ENCODE measurements around the gene YEATS4.

Gene YEATS4

DNA sequence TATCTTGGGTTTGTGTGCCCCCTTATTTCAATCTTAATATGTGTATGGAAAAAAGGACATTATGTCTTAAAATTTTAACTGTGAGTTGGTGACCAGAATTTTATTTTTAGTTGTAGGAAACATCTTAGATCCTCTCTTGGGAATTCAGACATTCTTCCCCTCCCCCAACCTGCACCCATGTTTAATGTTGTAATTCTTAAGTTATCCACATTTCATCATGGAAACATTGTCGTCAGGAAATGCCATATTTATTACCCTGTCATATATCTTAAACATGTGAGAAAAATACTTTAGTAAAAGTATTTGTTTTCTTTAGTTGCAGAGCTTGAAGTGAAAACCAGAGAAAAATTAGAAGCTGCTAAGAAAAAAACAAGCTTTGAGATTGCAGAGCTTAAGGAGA, 30.3 kb downstream of the YEATS4 start:
- DNase-seq (ENCODE audit: low read depth in 1 of 2, low spot score in 1 of 2), result no peak

DNA sequence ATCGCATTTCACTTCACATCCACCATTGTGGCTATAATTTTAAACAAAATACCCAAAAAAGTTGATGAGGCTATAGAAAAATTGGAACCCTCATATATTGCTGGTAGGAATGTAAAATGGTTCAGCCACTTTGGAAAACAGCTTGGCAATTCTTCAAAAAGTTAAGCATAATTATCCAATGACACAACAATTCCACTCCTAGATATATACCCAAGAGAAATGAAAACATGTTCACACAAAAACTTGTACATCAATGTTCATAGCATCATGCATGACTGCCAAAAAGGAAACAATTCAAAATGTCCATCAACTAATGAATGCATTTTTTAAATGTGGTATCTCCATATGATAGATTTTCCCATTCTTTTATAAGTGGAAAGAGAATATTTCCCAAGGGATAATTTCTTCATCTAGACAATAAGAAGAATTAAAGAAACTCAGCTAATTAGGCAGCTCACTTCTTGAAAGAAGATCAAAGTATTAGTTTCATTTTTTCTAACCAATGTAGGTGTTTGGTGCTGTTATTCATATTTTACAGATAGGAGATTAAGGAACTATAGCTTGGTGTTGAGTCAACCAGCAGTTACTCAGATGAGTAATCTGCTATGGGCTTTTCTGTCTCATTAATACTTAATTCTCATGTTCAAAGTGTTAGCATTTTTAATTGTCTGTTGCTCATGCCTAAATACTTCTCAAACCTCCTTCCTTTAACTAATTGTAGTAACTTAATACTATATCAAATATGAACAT, 32.8 kb downstream of the YEATS4 start:
- no peak for DNase-seq (ENCODE audit: low read depth in 1 of 2, low spot score in 1 of 2)

DNA sequence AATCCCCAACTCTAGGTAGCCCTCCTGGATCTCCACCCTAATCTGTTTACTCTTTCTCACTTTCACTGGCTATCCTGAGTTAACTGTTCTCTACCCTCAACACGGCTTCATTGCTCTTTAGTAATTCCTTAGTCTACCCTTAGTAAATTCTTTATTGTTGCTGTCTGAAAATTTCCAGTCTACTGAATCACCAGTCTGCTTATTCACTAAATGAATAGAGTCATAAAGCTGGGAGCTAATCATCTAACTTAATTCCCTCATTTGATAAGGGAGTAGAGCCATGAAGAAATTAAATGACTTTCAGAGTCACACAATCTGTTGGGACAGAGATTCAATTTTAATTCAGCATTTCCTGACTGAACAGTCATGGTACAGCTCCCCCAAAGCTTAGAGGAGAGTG, 36.5 kb downstream of the YEATS4 start:
- DNase-seq (ENCODE audit: low read depth in 1 of 2, low spot score in 1 of 2), result no peak

DNA sequence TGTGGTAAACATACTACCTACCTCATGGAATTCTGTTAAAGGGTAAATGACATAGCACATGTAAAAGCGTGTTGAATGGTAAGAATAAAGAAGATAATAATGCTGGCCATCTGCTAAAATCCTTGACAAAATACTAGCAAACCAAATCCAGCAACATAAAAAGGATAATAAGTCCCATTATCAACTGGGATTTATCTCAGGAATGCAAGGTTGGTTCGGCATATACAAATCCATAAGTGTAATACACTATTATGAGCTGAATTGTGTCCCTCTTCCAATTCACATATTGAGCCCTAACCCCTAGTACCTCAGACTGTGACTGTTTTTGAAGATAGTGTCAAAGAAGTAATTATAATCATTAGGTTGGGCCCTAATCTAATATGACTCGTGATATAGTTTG, 37.4 kb downstream of the YEATS4 start:
- DNase-seq (ENCODE audit: low read depth in 1 of 2, low spot score in 1 of 2), result no peak

DNA sequence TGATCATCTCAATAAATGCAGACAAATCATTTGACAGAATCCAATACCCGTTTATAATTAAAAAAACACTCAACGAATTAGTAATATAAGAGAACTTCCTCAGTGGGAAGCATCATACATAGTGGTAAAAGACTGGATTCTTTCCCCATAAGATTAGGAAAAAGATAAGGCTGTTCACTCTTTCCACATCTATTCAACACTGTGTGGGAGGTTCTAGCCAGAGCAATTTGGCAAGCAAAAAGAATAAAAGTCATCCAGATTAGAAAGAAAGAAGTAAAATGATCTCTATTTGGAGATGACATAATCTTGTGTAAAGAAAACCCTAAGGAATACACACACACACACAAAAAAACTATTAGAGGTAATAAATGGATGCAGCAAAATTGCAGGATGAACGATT, 38.4 kb downstream of the YEATS4 start:
- DNase-seq (ENCODE audit: low read depth in 1 of 2, low spot score in 1 of 2), result no peak

DNA sequence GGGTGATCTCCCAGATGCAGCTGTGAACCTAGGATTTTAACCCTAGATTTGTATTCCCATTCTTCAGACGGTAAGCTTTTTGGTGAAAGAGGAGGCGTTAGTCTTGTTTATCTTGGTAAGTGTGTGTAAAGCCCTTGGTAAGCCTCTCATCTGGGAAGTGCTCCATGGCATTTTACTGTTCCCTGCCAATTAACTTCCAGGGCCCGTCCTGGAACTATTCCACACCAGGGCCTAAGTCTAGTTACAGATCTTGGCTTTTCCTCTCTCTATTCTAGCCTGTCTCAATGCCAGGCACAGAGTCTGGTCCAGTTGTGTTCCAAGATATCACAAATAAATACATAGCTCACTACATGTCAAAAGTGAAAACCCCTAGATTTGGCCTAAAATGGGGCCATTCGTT, 42.4 kb downstream of the YEATS4 start:
- no peak for DNase-seq (ENCODE audit: low read depth in 1 of 2, low spot score in 1 of 2)

DNA sequence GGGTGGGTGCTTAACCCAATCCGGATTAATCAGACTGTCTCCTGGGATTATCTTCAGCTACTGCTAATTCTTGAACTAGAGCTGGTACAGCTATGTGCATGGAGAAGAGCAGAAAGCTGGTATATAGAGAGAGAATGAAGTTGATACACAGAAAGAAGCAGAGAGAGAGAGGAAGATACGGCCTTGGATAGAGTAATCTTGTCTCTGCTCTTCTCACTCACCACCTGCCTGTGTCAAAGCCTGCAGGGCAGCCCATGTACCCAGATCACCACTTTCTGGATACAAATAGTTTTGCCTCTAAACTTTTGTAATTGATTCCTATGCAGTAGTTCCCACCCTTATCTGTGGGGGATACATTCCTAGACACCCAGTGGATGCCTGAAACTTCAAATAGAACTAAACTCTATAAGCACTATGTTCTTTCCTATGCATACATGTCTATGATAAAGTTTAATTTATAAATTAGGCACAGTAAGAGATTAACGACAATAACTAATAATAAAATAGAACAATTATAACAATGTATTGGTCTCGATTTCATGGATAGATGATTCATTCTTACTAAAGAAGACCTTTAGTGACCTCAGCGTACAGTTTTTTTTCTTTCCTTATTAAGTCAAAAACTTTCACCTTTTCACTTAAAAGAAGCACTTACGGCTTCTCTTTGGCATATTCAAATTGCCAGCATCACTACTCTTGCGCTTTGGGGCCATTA, 45.5 kb downstream of the YEATS4 start:
- no peak for DNase-seq (ENCODE audit: low read depth in 1 of 2, low spot score in 1 of 2)

DNA sequence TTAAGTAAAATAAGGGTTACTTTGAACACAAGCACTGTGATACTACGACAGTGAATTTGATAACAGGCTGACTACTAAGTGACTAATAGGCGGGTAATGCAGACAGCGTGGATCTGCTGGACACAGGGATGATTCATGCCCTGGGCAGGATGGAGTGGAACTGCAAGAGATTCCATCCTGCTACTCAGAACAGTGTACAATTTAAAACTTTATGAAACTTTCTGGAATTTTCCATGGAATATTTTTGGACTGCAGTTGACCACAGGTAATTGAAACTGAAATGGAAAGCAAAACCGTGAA, 46.0 kb downstream of the YEATS4 start:
- no peak for DNase-seq (ENCODE audit: low read depth in 1 of 2, low spot score in 1 of 2)

DNA sequence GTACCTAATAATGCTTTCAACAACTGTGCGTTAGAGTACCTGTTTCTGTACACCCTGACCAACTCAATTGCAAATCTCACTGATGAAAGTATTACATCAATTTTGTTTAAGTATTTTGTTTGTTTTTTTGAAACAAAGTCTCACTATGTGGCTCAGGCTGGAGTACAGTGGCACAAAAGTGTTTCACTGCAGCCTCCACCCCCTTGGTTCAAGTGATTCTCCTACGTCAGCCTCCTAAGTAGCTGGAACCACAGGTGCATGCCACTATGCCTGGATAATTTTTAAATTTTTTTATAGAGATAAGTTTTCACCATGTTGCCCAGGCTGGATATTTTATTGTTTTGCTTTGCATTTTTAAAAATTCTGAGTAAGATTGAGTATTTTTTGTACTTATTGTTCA, 46.7 kb downstream of the YEATS4 start:
- DNase-seq (ENCODE audit: low read depth in 1 of 2, low spot score in 1 of 2), result no peak

DNA sequence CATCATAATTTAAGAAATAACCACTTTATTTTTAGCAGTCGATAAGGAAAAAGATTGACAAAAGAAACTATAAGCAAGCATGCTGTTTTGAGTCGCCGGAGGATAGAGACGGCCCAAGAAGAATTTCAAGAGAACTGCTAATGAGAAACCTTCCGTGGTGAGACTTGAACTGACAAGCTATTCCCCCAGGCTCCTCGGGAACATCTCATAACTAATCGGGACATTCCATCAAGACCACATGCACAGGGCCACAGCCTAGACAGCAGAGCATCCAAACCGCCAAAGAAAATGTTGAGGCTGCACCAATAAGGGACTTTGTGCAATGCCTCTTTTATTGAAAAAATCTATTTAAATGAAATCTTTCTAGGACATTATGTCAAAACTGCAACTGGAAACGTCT, 51.0 kb downstream of the YEATS4 start:
- DNase-seq (ENCODE audit: low read depth in 1 of 2, low spot score in 1 of 2), result no peak

DNA sequence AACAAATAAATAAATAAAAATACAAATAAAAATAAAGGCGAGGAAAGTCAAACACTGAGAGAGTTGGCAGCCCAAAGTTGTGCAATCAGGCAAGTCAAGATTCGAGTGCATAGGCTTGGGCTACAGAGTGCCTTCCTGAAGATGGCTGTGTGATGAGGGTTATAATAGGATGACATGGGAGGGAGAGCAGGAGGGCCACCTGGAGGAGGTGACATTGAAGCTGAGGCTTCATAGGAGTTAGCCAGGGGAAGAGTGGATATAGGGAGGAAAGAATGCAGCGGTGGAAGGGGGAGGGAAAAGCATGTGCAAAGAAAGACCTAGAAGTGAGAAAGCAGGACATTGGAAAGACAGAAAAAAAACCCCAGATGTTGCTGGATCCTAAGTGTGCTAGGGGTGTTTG, 53.1 kb downstream of the YEATS4 start:
- DNase-seq (ENCODE audit: low read depth in 1 of 2, low spot score in 1 of 2), result no peak

DNA sequence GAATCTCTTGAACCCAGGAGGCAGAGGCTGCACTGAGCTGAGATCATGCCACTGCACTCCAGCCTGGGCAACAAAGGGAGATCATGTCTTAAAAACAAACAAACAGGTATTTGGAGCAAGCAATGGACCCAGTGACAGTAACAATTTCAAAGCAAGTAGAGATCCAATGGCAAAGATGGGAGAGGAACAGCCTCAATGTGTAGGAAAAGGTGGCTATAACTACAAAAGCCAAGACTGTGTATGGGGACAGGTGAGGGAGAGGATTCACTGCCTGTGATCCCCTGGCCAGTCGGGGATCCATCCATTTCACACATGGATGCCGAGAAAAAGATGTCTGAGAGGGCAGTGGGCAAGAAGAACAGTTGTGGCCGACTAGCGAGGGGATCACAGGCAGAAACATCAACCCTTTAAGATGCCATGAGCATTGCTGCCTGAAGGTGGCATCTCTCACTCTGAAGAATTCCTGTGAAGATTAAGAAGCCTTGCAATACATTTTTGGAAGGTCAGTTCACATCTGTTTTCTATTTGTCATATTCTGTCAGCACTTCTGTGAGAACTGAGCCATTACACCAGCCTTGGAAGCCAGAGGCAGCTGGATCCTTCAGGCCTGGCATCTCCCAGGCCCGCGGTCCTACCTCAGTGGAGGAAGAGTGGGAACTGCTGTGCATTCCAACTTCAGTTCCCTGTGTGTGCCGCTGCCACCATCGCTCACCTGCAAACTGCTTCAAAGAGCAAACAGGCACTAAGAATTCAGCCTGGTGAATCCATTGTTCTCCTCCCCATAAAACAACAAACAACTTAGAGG, 56.1 kb downstream of the YEATS4 start:
- no peak for DNase-seq (ENCODE audit: low read depth in 1 of 2, low spot score in 1 of 2)

DNA sequence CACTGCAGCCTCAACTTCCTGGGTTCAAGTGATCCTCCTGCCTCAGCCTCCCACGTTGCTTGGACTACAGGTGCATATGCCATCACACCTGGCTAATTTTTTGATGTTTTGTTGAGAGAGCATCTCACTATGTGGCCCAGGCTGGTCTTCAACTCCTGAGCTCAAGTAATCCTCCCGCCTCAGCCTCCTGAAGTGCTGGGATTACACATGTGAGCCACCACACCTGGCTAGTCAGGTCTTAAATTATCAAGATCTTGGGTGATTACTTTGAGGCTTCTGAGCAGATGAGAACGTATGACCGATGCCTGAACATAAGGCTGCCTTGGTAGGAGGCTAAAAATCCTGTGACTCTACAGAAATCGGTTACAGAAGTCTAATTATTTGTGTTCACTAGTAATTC, 57.7 kb downstream of the YEATS4 start:
- no peak for DNase-seq (ENCODE audit: low read depth in 1 of 2, low spot score in 1 of 2)

DNA sequence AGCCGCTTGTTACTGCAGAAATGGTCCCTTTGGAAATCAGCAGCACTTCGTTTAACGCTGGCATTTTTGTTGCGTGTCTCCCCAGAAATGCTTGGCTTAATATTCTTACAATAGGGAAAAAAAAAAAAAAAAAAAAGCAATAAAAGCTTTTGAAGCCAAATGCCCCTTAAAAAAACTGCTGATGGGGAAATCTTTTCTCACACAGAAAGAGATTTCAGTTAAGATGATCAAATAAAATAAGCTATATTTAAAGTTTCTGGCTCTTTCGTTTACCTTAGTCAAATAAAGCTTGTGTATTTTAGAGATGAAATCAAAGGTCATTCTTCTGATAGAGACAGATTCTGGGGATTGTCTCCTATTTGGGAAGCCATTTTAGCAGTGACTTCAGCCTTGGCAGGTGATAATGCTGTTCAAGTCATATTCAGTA, 58.2 kb downstream of the YEATS4 start:
- DNase-seq (ENCODE audit: low read depth in 1 of 2, low spot score in 1 of 2), result no peak

DNA sequence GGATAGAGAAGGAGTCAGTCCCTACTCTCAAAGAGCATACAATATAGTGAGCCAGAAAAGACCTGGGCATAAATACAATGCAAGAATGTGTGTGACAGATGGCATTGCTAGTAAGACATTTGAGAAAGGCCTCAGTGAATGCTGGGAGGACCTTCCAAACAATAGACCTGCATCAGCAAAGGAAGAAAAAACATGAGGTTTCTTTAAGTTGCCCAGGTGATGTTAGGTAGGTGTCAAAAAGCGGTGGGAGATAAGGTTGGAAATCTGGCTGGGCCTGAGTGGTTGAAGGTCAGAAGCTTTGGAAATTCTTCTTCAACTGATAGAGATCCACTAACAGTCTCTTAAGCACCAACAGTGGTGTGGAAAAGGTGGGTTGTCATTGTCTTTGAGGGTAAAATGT, 60.2 kb downstream of the YEATS4 start:
- no peak for DNase-seq (ENCODE audit: low read depth in 1 of 2, low spot score in 1 of 2)

DNA sequence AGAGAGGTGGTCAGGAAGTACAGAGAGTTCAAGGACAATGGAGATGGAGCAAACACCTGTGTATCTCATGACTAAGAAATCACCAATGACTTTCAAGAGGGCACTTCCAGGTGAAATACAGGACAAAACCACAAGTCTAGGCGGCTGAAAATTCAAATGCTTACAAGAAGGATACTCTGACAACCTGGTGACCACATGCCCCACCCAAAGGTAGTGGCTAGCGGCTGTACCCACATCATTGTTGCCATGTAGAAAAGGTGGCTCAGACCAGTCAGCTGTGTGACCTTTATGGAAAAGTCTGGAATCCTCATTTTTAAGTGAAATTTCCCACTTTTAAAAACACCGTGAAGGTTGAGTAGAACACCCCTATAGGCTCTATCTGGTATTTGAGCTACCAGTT, 62.0 kb downstream of the YEATS4 start:
- DNase-seq (ENCODE audit: low read depth in 1 of 2, low spot score in 1 of 2), result no peak

DNA sequence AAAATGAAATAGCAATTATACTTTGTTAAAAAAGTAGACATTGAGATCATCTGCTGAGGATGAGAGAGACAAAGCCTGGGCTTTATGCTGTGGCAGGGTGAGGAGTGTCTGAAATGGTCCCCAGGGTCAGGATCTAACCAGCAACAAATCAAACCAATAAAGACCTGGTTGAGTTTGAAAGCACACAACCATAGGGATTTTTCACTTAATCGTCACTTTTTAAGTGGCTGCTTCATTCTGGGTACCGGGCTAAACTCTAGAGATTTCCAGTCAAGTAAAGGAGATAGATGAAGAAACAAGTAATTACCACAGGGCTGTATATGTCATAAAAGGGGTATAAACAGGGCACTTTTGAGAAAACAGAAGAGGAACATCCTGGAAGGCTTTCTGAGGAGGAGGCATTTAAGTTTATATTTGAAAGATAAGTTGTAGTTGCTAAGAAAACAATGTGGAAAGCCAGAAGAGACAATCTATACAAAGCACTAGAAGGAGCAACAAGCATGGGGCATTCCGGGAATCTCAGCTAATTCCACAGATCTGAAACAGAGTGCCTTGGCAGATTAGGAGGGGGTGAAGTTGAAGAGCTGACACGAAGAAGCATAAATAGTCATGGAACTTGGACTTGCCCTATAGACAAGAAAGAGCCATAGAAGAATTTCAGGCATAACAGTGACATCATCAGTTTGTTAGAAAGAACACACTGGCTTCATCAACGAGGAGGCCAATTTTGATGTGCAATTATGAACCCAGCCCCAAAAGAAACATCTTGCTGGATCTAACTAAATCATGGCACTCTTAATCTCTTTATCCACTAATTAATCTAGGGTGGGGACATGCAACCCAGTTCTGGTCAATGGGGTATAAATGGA, 63.7 kb downstream of the YEATS4 start:
- DNase-seq (ENCODE audit: low read depth in 1 of 2, low spot score in 1 of 2), result no peak

DNA sequence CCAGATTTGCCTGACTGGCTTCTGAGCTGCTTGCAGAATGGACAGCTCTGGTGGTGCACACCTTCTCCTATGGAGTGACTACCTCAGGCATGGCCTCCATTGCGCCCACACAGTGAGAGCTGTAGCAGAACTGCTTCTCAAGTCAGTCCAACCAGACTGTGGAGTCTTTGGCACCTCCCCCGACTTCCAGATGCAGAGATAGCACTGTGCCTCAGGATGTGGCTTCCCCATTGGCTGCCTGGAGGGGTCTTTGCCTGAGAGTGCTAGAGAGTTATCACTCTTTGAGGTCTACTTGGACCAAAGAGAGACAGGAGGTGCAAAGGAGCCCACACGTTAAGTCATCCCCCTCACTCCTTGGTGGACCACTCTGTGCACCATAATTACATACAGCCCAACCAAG, 65.9 kb downstream of the YEATS4 start:
- no peak for DNase-seq (ENCODE audit: low read depth in 1 of 2, low spot score in 1 of 2)

DNA sequence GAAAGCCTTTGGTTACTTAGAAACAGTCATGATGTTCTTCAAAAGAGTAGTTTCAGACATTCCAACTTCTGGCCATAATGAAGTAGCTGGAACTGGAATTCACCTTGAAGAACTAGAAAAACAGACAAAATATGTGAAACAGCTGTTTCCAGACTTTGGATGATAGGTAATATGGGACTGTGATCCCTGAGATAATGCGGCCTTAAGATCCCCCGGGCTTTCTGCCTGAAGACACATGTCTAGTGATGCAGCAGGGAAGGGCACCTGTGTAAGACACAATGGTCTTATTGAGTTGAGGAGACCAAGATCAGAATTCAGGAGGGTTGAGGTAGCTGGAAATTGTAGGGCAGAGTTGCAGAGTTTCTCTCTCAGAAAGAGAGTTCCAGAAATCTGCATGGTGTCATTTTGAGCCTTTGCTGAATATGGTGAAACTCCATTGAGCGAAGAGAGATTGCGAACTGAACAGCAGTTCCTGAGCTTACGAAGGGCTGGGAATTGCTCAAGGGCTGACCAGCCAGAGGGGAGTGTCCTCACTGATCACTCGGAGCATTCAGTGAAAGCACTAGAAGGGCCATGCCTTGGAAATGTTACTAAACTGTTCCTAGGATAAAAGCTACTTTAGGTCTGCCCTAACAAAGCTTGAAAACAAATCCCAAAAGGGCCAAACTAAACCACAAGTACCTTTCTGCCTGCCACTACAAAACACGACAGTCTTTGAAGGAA, 69.0 kb downstream of the YEATS4 start:
- DNase-seq (ENCODE audit: low read depth in 1 of 2, low spot score in 1 of 2), result no peak

DNA sequence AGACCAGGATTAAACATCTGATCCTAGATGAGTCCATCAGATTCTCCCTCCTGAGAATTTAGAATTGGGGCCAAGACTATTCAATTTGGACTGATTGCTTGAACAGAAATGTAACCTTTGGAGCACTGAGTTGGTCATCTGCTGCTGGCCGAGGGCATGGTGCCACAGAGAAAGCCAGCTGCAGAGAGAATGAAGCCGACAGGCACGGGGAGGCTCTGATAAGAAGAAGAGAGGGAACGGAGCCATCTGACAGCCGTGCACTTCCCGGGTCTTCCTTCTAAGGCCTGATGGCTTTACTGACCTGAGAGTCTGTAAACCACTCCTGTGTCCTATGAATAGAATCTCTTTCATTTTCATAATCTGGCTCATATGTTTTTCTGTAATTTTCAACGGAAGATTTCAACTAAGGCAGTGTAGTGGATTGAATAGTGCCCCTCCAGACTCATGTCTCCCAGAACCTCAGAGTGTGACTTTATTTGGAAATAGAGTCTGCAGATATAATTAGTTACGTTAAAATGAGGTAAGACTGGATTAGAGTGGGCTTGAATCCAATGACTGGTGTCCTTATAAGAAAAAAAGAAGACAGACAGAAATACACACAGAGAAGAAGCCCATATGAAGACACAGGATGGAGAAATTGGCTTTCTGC, 71.5 kb downstream of the YEATS4 start:
- no peak for DNase-seq (ENCODE audit: low read depth in 1 of 2, low spot score in 1 of 2)
